Thymus (tissue), 14 donors: ENCODE measurements around the gene ASB14. TPM values are rescaled to one million over a fixed set of nuclear protein-coding genes. Genes with fewer than 3 reads are reported as not detected.
"Not testable (repeated sequence)": the region's sequence is repeated elsewhere in the genome, so short reads cannot be mapped to it uniquely, and the experiment has no call there.

Experiments used
- DNase-seq, 9 donors: peaks; one replicate each; pipeline ENCODE4 v3.0.0-alpha.2; 2013; ENCODE audit warnings: low spot score in 9 of 9, low read depth in 6 of 9, missing footprints in 1 of 9
- H3K27ac ChIP-seq, 2 donors: one replicate each; pipeline ENCODE4 v1.5.1; 2013; ENCODE audit warnings: control low read depth in 1 of 2, low read depth in 1 of 2, low read length in 1 of 2, mild to moderate bottlenecking in 1 of 2, moderate library complexity in 1 of 2
- H3K27me3 ChIP-seq, 2 donors: one replicate each; pipeline ENCODE4 v1.5.1; 2013; ENCODE audit warnings: low read length in 1 of 2; ENCODE audit not compliant: control insufficient read depth in 2 of 2, insufficient read depth in 1 of 2
- H3K36me3 ChIP-seq, 2 donors: one replicate each; pipeline ENCODE4 v1.5.1; 2013; ENCODE audit warnings: low read length in 1 of 2, mild to moderate bottlenecking in 1 of 2, moderate library complexity in 1 of 2; ENCODE audit not compliant: control insufficient read depth in 2 of 2, insufficient read depth in 2 of 2
- H3K4me1 ChIP-seq, 2 donors: one replicate each; pipeline ENCODE4 v1.5.1; 2013; ENCODE audit warnings: low read length in 2 of 2; ENCODE audit not compliant: control insufficient read depth in 2 of 2, insufficient read depth in 2 of 2
- H3K4me3 ChIP-seq, 2 donors: one replicate each; pipeline ENCODE4 v1.5.1; 2013; ENCODE audit warnings: low read length in 2 of 2, control low read depth in 1 of 2, mild to moderate bottlenecking in 1 of 2
- H3K9me3 ChIP-seq, 2 donors: one replicate each; pipeline ENCODE4 v1.5.1; 2013; ENCODE audit warnings: low read length in 1 of 2, mild to moderate bottlenecking in 1 of 2; ENCODE audit not compliant: control insufficient read depth in 2 of 2, insufficient read depth in 1 of 2
- WGBS: extraction: QIAGEN DNeasy Blood & Tissue Kit; methylation state at CpG from one replicate; pipeline ENCODE4 v1.1.7; 2013; 5-methylcytosine and 5-hydroxymethylcytosine counted together
- long read RNA-seq, 10 donors: transcript quantifications; one replicate each; lab custom pipeline, GENCODE V29; 2026
- polyA plus RNA-seq: library from polyadenylated mRNA; stranded (reverse); fragments of 200-250 nt; gene quantifications from one replicate; pipeline ENCODE4 v1.2.3, GENCODE V29; 2013
- total RNA-seq: library from RNA; stranded (reverse); fragments of 120-200 nt; gene quantifications from one replicate; pipeline ENCODE4 v1.2.4, GENCODE V29; 2013
- donor health status: healthy.

ASB14 gene
- total RNA-seq (not detected), polyA plus RNA-seq (not detected)
- long read RNA-seq, donor 1: 0 reads
- long read RNA-seq, donor 2, partial matches to known transcripts: 90 of 102 reads
- long read RNA-seq, donor 2, other reads (novel, unspliced or antisense): 12 of 102 reads
- long read RNA-seq, donor 3, partial matches to known transcripts: 14 of 14 reads
- long read RNA-seq, donor 3, other reads (novel, unspliced or antisense): 0 of 14 reads
- long read RNA-seq, donor 4: 0 reads
- long read RNA-seq, donor 5: 0 reads
- long read RNA-seq, donor 6, partial matches to known transcripts: 30 of 30 reads
- long read RNA-seq, donor 6, other reads (novel, unspliced or antisense): 0 of 30 reads
- long read RNA-seq, donor 7: 0 reads
- long read RNA-seq, donor 8: 0 reads
- long read RNA-seq, donor 9: 0 reads
- long read RNA-seq, donor 10: 0 reads

- no peaks in the 10 kb centered on the region for H3K9me3 ChIP-seq
- no peak within 1 kb of the TSS for H3K4me3 ChIP-seq
- DNase-seq: no peak
- H3K27ac ChIP-seq: no peak within 1 kb of the TSS
- no peaks in the 10 kb centered on the region for H3K4me1 ChIP-seq
- WGBS: 97% methylated on average over 1 of the region's 1 CpG
- H3K36me3 ChIP-seq: no peaks in the 10 kb centered on the region
- no peaks in the 10 kb centered on the region for H3K27me3 ChIP-seq
Measured at GRCh38 chr3:57292159-57292896, at the start of gene ASB14. Gene ASB14, minus strand, starts transcription at chr3:57292685. Its CDS starts 652 bp downstream, at chr3:57292033.

- H3K27me3 ChIP-seq, H3K27ac ChIP-seq, H3K4me3 ChIP-seq, H3K36me3 ChIP-seq, H3K9me3 ChIP-seq, DNase-seq, H3K4me1 ChIP-seq: not testable (repeated sequence)
- 90% methylated on average over 6 of the region's 7 CpGs for WGBS
Measured at GRCh38 chr3:57339071-57339642, 46.7 kb upstream of the ASB14 start.

- DNase-seq, H3K27me3 ChIP-seq, H3K9me3 ChIP-seq, H3K27ac ChIP-seq, H3K36me3 ChIP-seq, H3K4me1 ChIP-seq, H3K4me3 ChIP-seq: not testable (repeated sequence)
- 98% methylated on average over 40 of the region's 40 CpGs for WGBS
Measured at GRCh38 chr3:57338272-57339070, 46.0 kb upstream of the ASB14 start.

GRCh38 chr3:57335283-57335938 lies 42.9 kb upstream of the ASB14 start:
- WGBS: 96% methylated on average over 5 of the region's 5 CpGs

GRCh38 chr3:57331078-57331610 lies 38.7 kb upstream of the ASB14 start:
- Histone ChIP-seq H3K4me3 (no peak overlapping the region), H3K27ac (no peak overlapping the region), H3K4me1 (no peaks in the 10 kb centered on the region), H3K36me3 (no peaks in the 10 kb centered on the region), H3K27me3 (no peaks in the 10 kb centered on the region), H3K9me3 (no peaks in the 10 kb centered on the region)
- 98% methylated on average over 3 of the region's 3 CpGs for WGBS
- DNase-seq: no peak

More at GRCh38 chr3:57335283-57335938, 42.9 kb upstream of the ASB14 start:
- Histone ChIP-seq H3K27ac (no peak overlapping the region), H3K4me3 (no peak overlapping the region), H3K36me3 (no peaks in the 10 kb centered on the region), H3K27me3 (no peaks in the 10 kb centered on the region), H3K4me1 (no peaks in the 10 kb centered on the region), H3K9me3 (no peaks in the 10 kb centered on the region)
- DNase-seq: no peak

GRCh38 chr3:57326498-57326897 lies 34.0 kb upstream of the ASB14 start:
- not testable (repeated sequence) for H3K4me3 ChIP-seq, H3K27ac ChIP-seq, H3K27me3 ChIP-seq, H3K36me3 ChIP-seq, H3K4me1 ChIP-seq, DNase-seq, H3K9me3 ChIP-seq
- 100% methylated on average over 1 of the region's 1 CpG for WGBS

- Histone ChIP-seq H3K36me3 (no peaks in the 10 kb centered on the region), H3K27ac (no peak overlapping the region), H3K27me3 (no peaks in the 10 kb centered on the region), H3K4me1 (no peaks in the 10 kb centered on the region), H3K4me3 (no peak overlapping the region), H3K9me3 (no peaks in the 10 kb centered on the region)
- 98% methylated on average over 3 of the region's 3 CpGs for WGBS
- DNase-seq: no peak
Measured at GRCh38 chr3:57314204-57314603, 21.7 kb upstream of the ASB14 start.

- WGBS: 66% methylated on average over 3 of the region's 3 CpGs
- H3K36me3 ChIP-seq: no peaks in the 10 kb centered on the region
- no peaks in the 10 kb centered on the region for H3K27me3 ChIP-seq
- no peak overlapping the region for H3K4me3 ChIP-seq
- no peak for DNase-seq
- H3K9me3 ChIP-seq: no peaks in the 10 kb centered on the region
- no peak overlapping the region for H3K27ac ChIP-seq
- no peaks in the 10 kb centered on the region for H3K4me1 ChIP-seq
Measured at GRCh38 chr3:57309769-57310360, 17.4 kb upstream of the ASB14 start.
